Thoracic aorta endothelial cell (primary cell): ENCODE results near the gene SYNPO2. TPM values are rescaled to one million over a fixed set of nuclear protein-coding genes. Genes with fewer than 3 reads are reported as not detected.

Experiments used
- total RNA-seq: library from RNA; depleted of rRNA; stranded (reverse); fragments of >200 nt; gene quantifications from 2 replicates; pipeline ENCODE4 v1.2.3, GENCODE V29; 2012

Gene SYNPO2
- 0.14 and 0.27 TPM in 2 replicates for total RNA-seq

GRCh38 chr4:118888666-118889311, at the start of gene SYNPO2:
Gene SYNPO2 (plus strand): TSS chr4:118888854. CDS start chr4:118889037, 183 bp downstream.

Other genes starting within 250 kb of the SYNPO2 start
- 28.6 and 30.5 TPM in 2 replicates for gene METTL14, start 203.5 kb upstream of the SYNPO2 start, total RNA-seq
- 110 TPM in 2 replicates for gene SEC24D, start 52.7 kb upstream of the SYNPO2 start, total RNA-seq
- 0.13 and 0.36 TPM in 2 replicates for gene MYOZ2, start 247.0 kb downstream of the SYNPO2 start, total RNA-seq